MV-4-11 (cell line): Measurements from ENCODE around the gene ZNF469.
"Not testable (repeated sequence)": the region's sequence is repeated elsewhere in the genome, so short reads cannot be mapped to it uniquely, and the experiment has no call there.

Source experiments
- DNase-seq: peaks from one replicate; lab custom pipeline; 2025; lab: John Stamatoyannopoulos, UW

The ZNF469 gene

GRCh38 chr16:88409296-88410065, 26.7 kb downstream of the ZNF469 start:
- no peak for DNase-seq

- not testable (repeated sequence) for DNase-seq
Observed at GRCh38 chr16:88410297-88410968, 27.7 kb downstream of the ZNF469 start.

GRCh38 chr16:88411951-88412576, 29.3 kb downstream of the ZNF469 start:
- no peak for DNase-seq

GRCh38 chr16:88412766-88413165, 30.0 kb downstream of the ZNF469 start:
- no peak for DNase-seq

- no peak for DNase-seq
Observed at GRCh38 chr16:88413231-88413630, 30.5 kb downstream of the ZNF469 start.

- no peak for DNase-seq
Observed at GRCh38 chr16:88413631-88414030, 30.9 kb downstream of the ZNF469 start.

GRCh38 chr16:88414521-88415380, 32.0 kb downstream of the ZNF469 start:
- no peak for DNase-seq

- no peak for DNase-seq
Observed at GRCh38 chr16:88415381-88415705, 32.6 kb downstream of the ZNF469 start.

GRCh38 chr16:88415713-88416323, 33.1 kb downstream of the ZNF469 start:
- DNase-seq: no peak

- DNase-seq: no peak
Observed at GRCh38 chr16:88416686-88417085, 33.9 kb downstream of the ZNF469 start.

- DNase-seq: no peak
Observed at GRCh38 chr16:88417684-88418476, 35.1 kb downstream of the ZNF469 start.

- no peak for DNase-seq
Observed at GRCh38 chr16:88418869-88419268, 36.1 kb downstream of the ZNF469 start.

- no peak for DNase-seq
Observed at GRCh38 chr16:88419790-88420189, 37.0 kb downstream of the ZNF469 start.

- DNase-seq: no peak
Observed at GRCh38 chr16:88420496-88420895, 37.7 kb downstream of the ZNF469 start.

- DNase-seq: no peak
Observed at GRCh38 chr16:88421301-88421700, 38.5 kb downstream of the ZNF469 start.

GRCh38 chr16:88421871-88422433, 39.2 kb downstream of the ZNF469 start:
- no peak for DNase-seq

GRCh38 chr16:88422733-88423447, 40.1 kb downstream of the ZNF469 start:
- no peak for DNase-seq

GRCh38 chr16:88423448-88423850, 40.7 kb downstream of the ZNF469 start:
- DNase-seq: peak; percentile 30

- DNase-seq: no peak
Observed at GRCh38 chr16:88424587-88425235, 42.0 kb downstream of the ZNF469 start.
